K562 (cell line): Measurements from ENCODE around the gene BTBD18. TPM values are rescaled to one million over a fixed set of nuclear protein-coding genes. Genes with fewer than 3 reads are reported as not detected.

Source experiments
- ATAC-seq: fragments of 200-7000 bp; cut with Tn5 transposase; 3 replicates; pipeline ENCODE4 v1.9.1; 2020; ENCODE audit warnings: moderate library complexity
- BruUV-seq: library from RNA; stranded (reverse); fragments of 400-500 nt; replicated peaks from 2 replicates; lab custom pipeline; 2021; lab: Mats Ljungman, UMichigan
- CTCF ChIA-PET: fragments of 300-600 bp; formaldehyde crosslinking; extraction: SDS; loops from one replicate; lab custom pipeline; 2021; ENCODE audit warnings: low intra/inter-chr PET ratio; lab: Yijun Ruan, JAX
- POLR2A ChIA-PET: fragments of 300-600, 350-650 bp; sonication (Branson Sonifier 250); formaldehyde crosslinking; extraction: SDS; loops from one replicate; lab custom pipeline; 2021; ENCODE audit warnings: antibody characterized with exemption, inconsistent platforms; lab: Yijun Ruan, JAX
- DNase-seq, 4 experiments: peaks; one replicate each; pipeline versions ENCODE4 v3.0.0 to v3.0.0-alpha.2; 2011 to 2018; ENCODE audit warnings: low spot score in 3 of 4, mixed read lengths in 3 of 4; ENCODE audit errors: extremely low read depth in 1 of 4
- FAIRE-seq: peaks from 2 replicates; lab custom pipeline; 2011; peaks lifted over from hg19 to GRCh38; lab: Jason Lieb, UNC
- H2AFZ ChIP-seq: 2 replicates; pipeline ENCODE4 v1.6.0; 2011; ENCODE audit warnings: low read depth, low read length, control low read depth, inconsistent platforms
- H3K27ac ChIP-seq: fragments of 200-600 bp; 3 replicates; pipeline ENCODE4 v1.8.0; 2011; ENCODE audit warnings: low read depth, mild to moderate bottlenecking, control low read depth, inconsistent platforms, low read length, moderate library complexity, mixed read lengths; ENCODE audit errors: extremely low read depth
- H3K27me3 ChIP-seq, 2 experiments: fragments of 300-600 bp in 1 of 2; 2 replicates in 1 of 2; 3 replicates in 1 of 2; pipeline versions ENCODE4 v1.6.0 to v1.8.0; 2011; ENCODE audit warnings: inconsistent platforms in 2 of 2, low read length in 2 of 2, mild to moderate bottlenecking in 1 of 2, mixed read lengths in 1 of 2, moderate library complexity in 1 of 2; ENCODE audit not compliant: control insufficient read depth in 2 of 2, insufficient read depth in 2 of 2
- H3K36me3 ChIP-seq: fragments of 300-600 bp; 3 replicates; pipeline ENCODE4 v1.8.0; 2011; ENCODE audit warnings: mild to moderate bottlenecking, low read length, inconsistent platforms; ENCODE audit not compliant: control insufficient read depth, insufficient read depth
- H3K4me1 ChIP-seq, 2 experiments: fragments of 200-600 bp in 1 of 2; replicated peaks in 1 of 2; 2 replicates in 1 of 2; 3 replicates in 1 of 2; pipeline versions ENCODE4 v1.5.1 to v1.8.0; 2011; ENCODE audit warnings: inconsistent platforms in 2 of 2, low read length in 2 of 2, mild to moderate bottlenecking in 1 of 2, mixed read lengths in 1 of 2, moderate library complexity in 1 of 2; ENCODE audit not compliant: control insufficient read depth in 2 of 2, insufficient read depth in 2 of 2
- H3K4me2 ChIP-seq: 2 replicates; pipeline ENCODE4 v1.6.1; 2011; ENCODE audit warnings: low read length, control low read depth, inconsistent platforms, mixed read lengths; ENCODE audit not compliant: insufficient read depth
- H3K4me3 ChIP-seq: fragments of 200-600 bp; sonication (generic), shearing (Covaris generic); 2 replicates; pipeline ENCODE4 v1.5.1; 2016; ENCODE audit warnings: control low read depth, inconsistent platforms
- H3K79me2 ChIP-seq: fragments of 200-600 bp; 3 replicates; pipeline ENCODE4 v1.8.0; 2011; ENCODE audit warnings: low read length, inconsistent platforms; ENCODE audit not compliant: control insufficient read depth, insufficient read depth
- H3K9ac ChIP-seq, 2 experiments: 2 replicates each; pipeline versions ENCODE4 v1.6.0 to v1.6.1; 2011; ENCODE audit warnings: low read depth in 2 of 2, low read length in 2 of 2, control low read depth in 1 of 2, inconsistent platforms in 1 of 2, mild to moderate bottlenecking in 1 of 2, mixed read lengths in 1 of 2; ENCODE audit not compliant: insufficient read depth in 1 of 2
- H3K9me1 ChIP-seq: one replicate; pipeline ENCODE4 v1.6.0; 2011; ENCODE audit warnings: inconsistent platforms, mild to moderate bottlenecking, low read length, moderate library complexity; ENCODE audit not compliant: control insufficient read depth, insufficient read depth
- H3K9me3 ChIP-seq: replicated peaks from 2 replicates; pipeline ENCODE4 v1.5.1; 2011; ENCODE audit warnings: low read depth, low read length, inconsistent platforms; ENCODE audit not compliant: control insufficient read depth, insufficient read depth
- H4K20me1 ChIP-seq: replicated peaks from 2 replicates; pipeline ENCODE4 v1.6.1; 2011; ENCODE audit warnings: low read length, inconsistent platforms, mixed read lengths; ENCODE audit not compliant: control insufficient read depth, insufficient read depth
- BHLHE40 ChIP-seq: IDR thresholded peaks from 2 replicates; pipeline ENCODE4 v1.6.1; 2011; ENCODE audit warnings: low read length, improper control_type of control experiment
- CAMTA2 ChIP-seq: fragments of 250-450 bp; sonication (Bioruptor Pico); conservative IDR thresholded peaks from 2 replicates; pipeline ENCODE4 v1.5.1; 2022
- EHMT2 ChIP-seq: fragments of 450-650 bp; IDR thresholded peaks from 2 replicates; pipeline ENCODE4 v1.6.1; 2018; ENCODE audit warnings: antibody characterized with exemption
- ELF4 ChIP-seq: fragments of 450-650 bp; formaldehyde crosslinking; IDR thresholded peaks from 2 replicates; pipeline ENCODE4 v1.4.0; 2022; ENCODE audit warnings: missing genetic modification characterization
- ETS2 ChIP-seq: IDR thresholded peaks from 2 replicates; pipeline ENCODE4 v1.6.1; 2016; ENCODE audit warnings: borderline replicate concordance, missing genetic modification characterization, mild to moderate bottlenecking, moderate library complexity, missing compliant biosample characterization; ENCODE audit not compliant: poor library complexity, severe bottlenecking
- GATA2 ChIP-seq: sonication (generic); formaldehyde crosslinking; IDR thresholded peaks from 2 replicates; pipeline ENCODE4 v1.4.0; 2020; ENCODE audit warnings: mild to moderate bottlenecking, missing genetic modification reagents
- HDAC1 ChIP-seq, 2 experiments: fragments of 450-650 bp; IDR thresholded peaks; 2 replicates each; pipeline ENCODE4 v1.6.1; 2016 to 2017; ENCODE audit warnings: inconsistent platforms in 1 of 2, mild to moderate bottlenecking in 1 of 2, moderate library complexity in 1 of 2
- MYNN ChIP-seq, 2 experiments: sonication (generic); formaldehyde crosslinking in 1 of 2; IDR thresholded peaks; 2 replicates each; pipeline versions ENCODE4 v1.5.0 to v1.6.1; 2016 to 2020; ENCODE audit warnings: antibody characterized with exemption in 1 of 2, missing genetic modification reagents in 1 of 2
- POLR2B ChIP-seq: fragments of 450-650 bp; IDR thresholded peaks from 2 replicates; pipeline ENCODE4 v1.6.1; 2018; ENCODE audit warnings: low read depth; ENCODE audit not compliant: partially characterized antibody
- RBFOX2 ChIP-seq: fragments of 200-400 bp; formaldehyde crosslinking; IDR thresholded peaks from 2 replicates; pipeline ENCODE4 v1.6.1; 2017; ENCODE audit warnings: low read depth, mild to moderate bottlenecking, low read length, moderate library complexity
- RBM15 ChIP-seq: fragments of 200-400 bp; formaldehyde crosslinking; IDR thresholded peaks from 2 replicates; pipeline ENCODE4 v1.6.1; 2018; ENCODE audit warnings: mild to moderate bottlenecking, low read length, moderate library complexity; ENCODE audit not compliant: insufficient read depth
- RBM22 ChIP-seq: fragments of 200-400 bp; formaldehyde crosslinking; IDR thresholded peaks from 2 replicates; pipeline ENCODE4 v1.6.1; 2018; ENCODE audit warnings: low read length, low read depth; ENCODE audit not compliant: poor library complexity, severe bottlenecking
- RFX1 ChIP-seq: fragments of 450-650 bp; IDR thresholded peaks from 2 replicates; pipeline ENCODE4 v1.6.1; 2016; ENCODE audit warnings: mild to moderate bottlenecking, moderate library complexity
- SIX5 ChIP-seq, 2 experiments: IDR thresholded peaks; 2 replicates each; pipeline ENCODE4 v1.6.1; 2011; ENCODE audit warnings: low read length in 2 of 2, borderline replicate concordance in 1 of 2, low read depth in 1 of 2, mild to moderate bottlenecking in 1 of 2, moderate library complexity in 1 of 2; ENCODE audit not compliant: insufficient read depth in 1 of 2
- SMAD1 ChIP-seq: fragments of 150-350 bp; IDR thresholded peaks from 2 replicates; pipeline ENCODE4 v1.6.1; 2014; ENCODE audit warnings: low read length, low read depth; ENCODE audit not compliant: partially characterized antibody
- SMAD2 ChIP-seq: fragments of 150-350 bp; IDR thresholded peaks from 2 replicates; pipeline ENCODE4 v1.6.1; 2014; ENCODE audit warnings: low read depth, mild to moderate bottlenecking, low read length
- STAT6 ChIP-seq: sonication (generic); formaldehyde crosslinking; IDR thresholded peaks from 2 replicates; pipeline ENCODE4 v1.8.1; 2023; ENCODE audit warnings: mild to moderate bottlenecking, missing genetic modification reagents
- ZNF124 ChIP-seq: sonication (generic); formaldehyde crosslinking; IDR thresholded peaks from 2 replicates; pipeline ENCODE4 v1.8.1; 2022; ENCODE audit warnings: missing genetic modification reagents
- ZNF217 ChIP-seq: sonication (generic); formaldehyde crosslinking; IDR thresholded peaks from 2 replicates; pipeline ENCODE4 v1.8.0; 2022; ENCODE audit warnings: mild to moderate bottlenecking, missing genetic modification reagents
- ZNF589 ChIP-seq: fragments of 200-800 bp; sonication (Bioruptor generic); IDR thresholded peaks from 2 replicates; pipeline ENCODE4 v1.6.1; 2016; ENCODE audit warnings: low read depth, missing genetic modification characterization, missing compliant biosample characterization
- WGBS: fragments of 100-300 bp; shearing (Covaris generic); methylation state at CpG from one replicate; pipeline ENCODE4 v1.1.6; 2016; ENCODE audit warnings: low coverage, mixed read lengths; ENCODE audit not compliant: insufficient coverage; ENCODE audit errors: missing lambda C conversion rate; 5-methylcytosine and 5-hydroxymethylcytosine counted together
- in situ Hi-C: fragments of 300-500 bp; cut with MboI; formaldehyde crosslinking; loops from 4 replicates; pipeline ENCODE4 v1.15.0; 2018; ENCODE audit warnings: inconsistent platforms, mixed read lengths
- intact Hi-C: fragments of 100-400 bp; cut with micrococcal nuclease; formaldehyde crosslinking; loops from 2 replicates; pipeline ENCODE4 v1.14.2; 2022
- polyA plus RNA-seq, 8 experiments: library from polyadenylated mRNA; depleted of rRNA in 4 of 8; stranded (reverse) in 5 of 8; unstranded in 3 of 8; fragments of >200 nt; fragmentation: Nextera tagmentation in 2 of 8; fragmentation: Illumina TruSeq in 1 of 8; extraction: Ambion mirVana in 2 of 8; extraction: Trizol in 1 of 8; gene quantifications; 2 replicates each; pipeline versions ENCODE4 v1.2.1 to v1.2.3, GENCODE V29; 2011 to 2014; ENCODE audit warnings: inconsistent platforms in 1 of 8, missing spikeins in 1 of 8
- total RNA-seq, 7 experiments: library from RNA; depleted of rRNA in 6 of 7; stranded (reverse); fragments of >200 nt in 6 of 7; fragmentation: Illumina TruSeq in 2 of 7; extraction: Trizol in 2 of 7; gene quantifications; 2 replicates each; pipeline versions ENCODE4 v1.2.1 to v1.2.3, GENCODE V29; 2011 to 2021; ENCODE audit warnings: low replicate concordance in 1 of 7

The BTBD18 gene
- total and polyA plus RNA-seq, 9 of the 15 experiments (the other 6 are each of a cell fraction or from before 2014, with no cell fraction given), result 0.06 TPM; not detected in 8

DNA sequence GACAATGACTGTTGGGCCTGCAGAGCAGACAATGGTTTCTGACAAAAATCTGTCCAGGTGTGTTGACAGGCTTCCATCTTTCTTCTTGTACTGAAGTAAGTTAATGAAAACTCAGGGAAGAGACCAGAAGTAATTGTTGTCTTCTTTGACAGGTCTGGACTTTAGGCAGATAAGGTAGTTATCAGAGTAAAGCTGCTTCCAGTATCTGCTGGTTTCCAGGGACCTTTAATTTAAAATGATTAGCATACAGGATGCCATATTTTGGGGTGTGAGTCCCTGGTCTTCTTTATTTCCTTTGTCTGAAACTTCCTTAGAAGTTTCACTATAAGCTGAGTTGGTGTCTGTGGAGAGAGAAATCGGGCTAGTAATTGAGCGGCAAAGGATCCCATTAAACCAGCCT lies 37.8 kb downstream of the BTBD18 start:
- peak overlapping the region; percentile 98 for H3K4me2 ChIP-seq
- intact Hi-C loops (loop anchor here (1.0 to 2.0 kb wide), 2 partner anchors 27 to 87 kb away; partner anchors contain the start of gene SELENOH), in situ Hi-C loops (no loop called here)
- H4K20me1 ChIP-seq, result peaks cover 4% of the 10 kb centered on the region; the same call in 1 of the 2 replicates
- H2AFZ ChIP-seq, result no peak overlapping the region
- H3K27me3 ChIP-seq, result no peaks in the 10 kb centered on the region
- H3K79me2 ChIP-seq, result peaks cover 73% of the 10 kb centered on the region
- peaks cover 31% of the 10 kb centered on the region; the same call in 1 of the 3 replicates for H3K36me3 ChIP-seq
- H3K9me3 ChIP-seq, result no peaks in the 10 kb centered on the region; the same call in 1 of the 2 replicates
- no peak for ATAC-seq
- WGBS, result 19% methylated on average over 2 of the region's 2 CpGs
- H3K9me1 ChIP-seq, result no peaks in the 10 kb centered on the region
- ChIA-PET CTCF (no interaction called here), POLR2A (interaction anchor here (0.6 to 4.0 kb wide), 9 partner anchors 11 to 321 kb away, joined by 3 to 53 read pairs (median 4); partner anchors contain the start of gene CTNND1)
- peak overlapping the region; percentile 95 for H3K4me3 ChIP-seq
- H3K9ac ChIP-seq, result peak overlapping the region; percentile 99 to 100; a peak in 3 of 4 replicates
- peak; percentile 52 for FAIRE-seq
- H3K27ac ChIP-seq, result peak overlapping the region; percentile 99; the same call in 1 of the 3 replicates
- peak in 1 of 4 experiments; percentile 25 for DNase-seq
- peaks cover 9% of the 10 kb centered on the region in 2 experiments; a peak in 3 of 5 replicates for H3K4me1 ChIP-seq
- BruUV-seq, result no TSS peak
- TF ChIP-seq ZNF589 (CRISPR knock-in tag) (no peak), ZNF217 (CRISPR knock-in tag) (no peak), GATA2 (CRISPR knock-in tag) (no peak), MYNN (IDR thresholded peaks at IDR 0.05) (peak; percentile 97), MYNN (CRISPR knock-in tag; IDR thresholded peaks at IDR 0.05) (no peak), STAT6 (CRISPR knock-in tag) (no peak), SMAD1 (no peak), ELF4 (CRISPR knock-in tag) (no peak), CAMTA2 (no peak), POLR2B (no peak), RBM15 (no peak), ZNF124 (CRISPR knock-in tag) (no peak), HDAC1 (IDR thresholded peaks at IDR 0.05) (no peak), RBFOX2 (peak; percentile 9; the same call in 1 of the 2 replicates), RBM22 (no peak), RFX1 (peak; percentile 12; the same call in 1 of the 2 replicates), SMAD2 (no peak), SIX5 (IDR thresholded peaks at IDR 0.05; ENCODE audit: borderline replicate concordance in 1 of 2, insufficient read depth in 1 of 2, low read depth in 1 of 2, low read length in 2 of 2) (no peak), EHMT2 (no peak), BHLHE40 (no peak), ETS2 (no peak)
